ENCODE data around the gene SLC9A4.
"Not testable (repeated sequence)": the region's sequence is repeated elsewhere in the genome, so short reads cannot be mapped to it uniquely, and the experiment has no call there.

SLC9A4 gene

DNA sequence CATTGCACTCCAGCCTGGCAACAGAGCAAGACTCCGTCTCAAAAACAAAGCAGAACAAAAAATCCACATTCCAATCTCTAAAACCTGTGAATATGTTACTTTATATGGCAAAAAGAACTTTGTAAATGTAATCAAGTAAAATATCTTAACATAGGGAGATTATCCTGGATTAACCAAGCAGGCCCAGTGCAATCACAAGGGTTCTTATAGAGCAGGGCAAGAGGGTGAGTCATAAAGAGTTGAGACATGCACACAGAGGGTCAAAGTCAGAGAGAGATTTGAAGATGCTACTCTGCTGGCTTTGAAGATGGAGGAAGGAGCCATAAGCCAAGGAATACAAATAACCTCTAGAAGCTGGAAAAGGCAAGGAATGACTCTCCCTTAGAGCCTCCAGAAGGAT is 85.4 kb downstream of the SLC9A4 start:
- no peak for DNase-seq

DNA sequence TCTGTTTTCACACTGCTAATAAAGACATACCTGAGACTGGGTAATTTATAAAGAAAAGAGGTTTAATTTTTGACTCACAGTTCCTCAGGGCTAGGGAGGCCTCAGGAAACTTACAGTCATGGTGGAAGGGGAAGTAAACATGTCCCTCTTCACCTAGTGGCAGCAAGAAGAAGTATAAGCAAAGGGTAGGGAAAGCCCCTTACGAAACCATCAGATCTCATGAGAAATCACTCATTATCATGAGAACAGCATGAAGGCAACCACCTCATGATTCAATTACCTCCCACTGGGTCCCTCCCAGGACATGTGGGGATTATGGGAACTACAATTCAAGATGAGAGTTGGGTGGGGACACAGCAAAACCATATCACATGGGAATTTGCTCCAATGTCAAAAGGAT is 89.5 kb downstream of the SLC9A4 start:
- DNase-seq, result not testable (repeated sequence)

DNA sequence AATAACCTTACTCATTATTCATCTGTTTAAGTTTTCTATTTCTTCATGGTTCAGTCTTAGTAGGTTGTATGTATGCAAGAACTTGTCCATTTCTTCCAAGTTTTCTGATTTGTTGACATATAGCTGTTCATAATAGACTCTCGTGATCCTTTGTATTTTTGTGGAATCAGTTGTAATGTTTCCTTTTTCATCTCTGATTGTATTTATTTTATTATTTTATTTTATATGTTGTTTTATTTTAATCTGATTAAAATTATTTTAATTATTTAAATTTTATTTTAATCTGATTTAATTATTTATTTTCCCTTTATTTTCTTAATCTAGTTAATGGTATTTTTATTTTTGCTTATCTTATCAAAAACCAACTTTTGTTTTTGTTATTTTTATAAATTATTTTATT is 102.9 kb downstream of the SLC9A4 start:
- no peak for DNase-seq

DNA sequence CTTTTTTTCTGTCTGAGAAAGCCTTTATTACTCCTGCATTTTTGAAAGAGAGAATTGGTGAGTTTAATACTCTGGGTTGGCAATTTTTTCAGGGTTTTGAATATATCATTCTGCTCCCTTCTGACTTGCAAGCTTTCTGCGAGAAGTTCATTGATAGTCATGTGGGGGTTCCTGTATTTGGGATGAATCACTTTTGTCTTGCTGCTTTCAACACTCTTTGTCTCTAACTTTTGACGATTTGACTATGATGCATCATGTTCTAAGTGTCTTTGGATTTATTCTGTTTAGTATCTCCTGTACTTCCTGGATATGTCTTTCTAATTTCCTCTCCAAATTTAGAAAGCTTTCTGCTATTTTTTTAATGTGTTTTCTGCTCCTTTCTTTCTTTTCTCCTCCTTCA is 105.3 kb downstream of the SLC9A4 start:
- DNase-seq, result no peak

DNA sequence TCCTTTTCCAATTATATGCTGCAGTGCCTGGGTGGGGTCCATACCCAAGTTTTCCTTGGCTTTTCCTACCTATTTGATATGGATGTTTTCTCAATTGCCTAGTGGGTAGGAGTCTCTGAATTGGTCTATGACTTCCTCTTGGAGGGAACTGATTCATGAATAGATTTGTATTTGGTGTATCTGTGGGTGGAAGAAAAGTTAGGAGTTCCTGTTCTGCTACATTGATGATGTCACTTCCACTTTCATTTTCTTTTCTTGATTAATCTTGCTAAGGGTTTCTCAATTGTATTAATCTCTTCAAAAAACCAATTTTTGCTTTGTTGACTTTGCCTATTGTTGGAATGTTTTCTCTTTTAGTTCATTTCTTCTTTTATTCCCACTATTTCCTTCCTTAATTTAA is 108.9 kb downstream of the SLC9A4 start:
- DNase-seq, result no peak

DNA sequence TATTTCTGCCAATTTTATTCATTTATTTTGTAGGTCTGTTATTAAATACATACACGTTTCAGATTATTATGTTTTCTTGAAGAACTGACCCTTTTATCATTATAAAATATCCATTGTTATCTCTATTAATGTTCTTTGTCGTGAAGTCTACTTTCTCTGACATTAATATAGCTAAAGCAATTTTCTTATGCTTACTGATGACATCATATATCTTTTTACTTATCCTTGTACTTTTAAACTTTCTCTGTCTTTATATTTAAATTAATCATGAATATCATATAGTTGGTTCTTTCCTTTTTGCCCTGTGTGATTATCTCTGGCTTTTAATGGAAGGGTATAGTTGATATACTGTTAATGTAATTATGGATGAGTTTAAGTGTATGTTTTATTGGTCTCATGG is 109.8 kb downstream of the SLC9A4 start:
- no peak for DNase-seq
